Epidermal melanocyte (primary cell): ENCODE data around the gene MTX3.

Source experiments
- DNase-seq: peaks from one replicate; pipeline ENCODE4 v3.0.0; 2011; ENCODE audit warnings: low spot score; ENCODE audit not compliant: insufficient read length

The MTX3 gene

DNA sequence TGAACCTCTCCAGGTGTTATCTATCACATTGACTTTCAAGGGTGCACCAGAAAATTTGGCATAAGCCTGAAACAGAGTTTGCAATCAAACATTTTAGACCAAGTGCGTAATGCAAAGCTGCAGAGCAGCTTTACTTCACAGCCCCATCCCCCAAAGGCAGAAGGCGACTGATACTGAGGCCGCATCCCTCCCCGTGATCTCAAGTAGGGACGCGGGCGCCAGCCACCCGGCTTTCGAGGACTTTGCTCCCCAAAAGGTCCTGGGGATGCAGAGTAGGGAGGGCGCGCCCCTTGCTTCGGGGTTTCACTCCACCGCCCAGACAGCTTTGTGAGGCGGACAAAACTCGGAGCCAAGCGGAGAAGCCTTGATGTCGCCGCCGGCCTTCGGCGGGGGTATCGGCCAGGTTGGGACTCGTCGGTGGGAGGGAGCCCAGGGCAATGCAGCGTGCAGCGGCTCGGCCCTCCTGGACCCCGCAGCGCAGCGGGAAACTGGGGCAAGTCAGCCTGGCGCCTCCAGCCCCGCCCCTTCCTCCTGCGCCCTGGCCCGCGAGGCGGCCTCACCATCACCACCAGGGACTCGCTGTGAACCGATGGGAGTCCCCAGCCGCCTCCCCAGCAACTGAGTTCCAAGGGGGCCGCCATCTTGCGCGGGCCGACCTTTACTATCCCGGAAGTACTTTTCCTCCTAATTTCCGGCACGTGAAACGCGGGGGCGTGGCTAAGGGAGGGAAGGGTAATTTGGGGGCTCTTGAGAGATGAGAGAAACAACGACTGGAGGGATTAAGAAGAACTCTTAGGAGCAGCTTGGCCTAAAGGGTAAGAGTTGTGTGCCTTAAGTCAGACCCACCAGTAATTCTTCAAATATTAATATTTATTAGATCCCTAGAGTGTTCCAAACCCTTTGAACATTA, at the start of gene MTX3:
Gene MTX3 (minus strand): TSS at position 665 of the 910 bp plus-strand sequence. CDS start 24 bp downstream, at position 641.
- DNase-seq, result peak; percentile 78

DNA sequence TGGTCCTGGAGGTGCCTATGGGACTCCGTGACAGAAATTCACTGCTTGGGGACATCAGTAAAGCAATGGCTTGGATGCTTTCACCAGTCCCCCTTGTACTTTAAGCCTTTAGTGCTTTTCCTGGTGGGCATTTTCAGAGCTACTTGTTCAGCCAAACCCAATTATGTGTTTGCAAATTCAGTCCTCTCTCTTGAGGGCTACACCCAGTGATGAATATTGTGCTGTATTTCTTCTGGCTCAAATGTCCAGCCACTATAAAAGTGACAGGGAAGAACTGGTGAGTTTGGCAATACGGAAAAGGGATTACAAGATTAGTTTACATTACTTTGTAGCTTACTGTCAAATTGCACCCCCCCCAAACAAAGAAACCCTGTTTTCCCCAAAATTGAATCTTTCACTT, 48.6 kb upstream of the MTX3 start:
- no peak for DNase-seq

DNA sequence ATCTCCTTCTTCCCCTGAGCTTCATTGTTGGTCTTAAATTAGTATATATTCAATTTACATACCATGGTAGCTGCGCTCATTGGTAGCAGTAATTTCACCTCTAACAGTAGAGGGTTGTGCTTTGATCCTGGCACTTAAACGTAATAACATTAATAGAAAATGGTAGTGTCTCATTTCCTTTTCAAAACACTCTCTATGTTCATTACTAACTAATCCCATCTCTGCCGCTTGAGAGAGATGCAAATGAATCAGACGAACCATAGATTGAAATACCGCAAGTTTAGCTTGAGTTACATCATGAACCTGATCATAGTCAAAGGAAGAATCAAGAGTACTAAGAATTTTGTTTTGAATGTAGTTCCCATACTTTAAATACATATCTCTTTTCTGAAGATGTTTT, 46.3 kb upstream of the MTX3 start:
- DNase-seq, result no peak

GRCh38 chr5:80036615-80037014, 45.6 kb upstream of the MTX3 start:
- no peak for DNase-seq

DNA sequence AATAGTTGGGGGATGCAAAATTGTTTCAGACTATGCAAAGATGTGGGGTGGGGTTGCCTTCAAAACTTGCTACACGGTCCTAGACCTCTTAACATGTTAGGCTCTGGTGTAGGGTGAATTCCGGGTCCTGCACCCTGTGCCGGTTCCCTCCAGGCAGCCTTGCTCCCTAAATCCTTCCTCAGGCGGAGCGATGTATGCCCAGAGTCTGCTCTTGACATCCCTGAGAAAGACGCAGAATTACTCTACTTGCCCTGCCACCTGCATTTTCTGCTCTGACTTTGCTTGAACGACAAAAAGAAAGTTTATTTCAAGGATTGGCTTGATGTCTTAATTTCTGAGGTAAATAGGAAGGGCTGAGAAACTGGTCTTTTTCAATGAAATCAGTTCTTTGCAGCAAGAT, 44.8 kb upstream of the MTX3 start:
- DNase-seq, result no peak

DNA sequence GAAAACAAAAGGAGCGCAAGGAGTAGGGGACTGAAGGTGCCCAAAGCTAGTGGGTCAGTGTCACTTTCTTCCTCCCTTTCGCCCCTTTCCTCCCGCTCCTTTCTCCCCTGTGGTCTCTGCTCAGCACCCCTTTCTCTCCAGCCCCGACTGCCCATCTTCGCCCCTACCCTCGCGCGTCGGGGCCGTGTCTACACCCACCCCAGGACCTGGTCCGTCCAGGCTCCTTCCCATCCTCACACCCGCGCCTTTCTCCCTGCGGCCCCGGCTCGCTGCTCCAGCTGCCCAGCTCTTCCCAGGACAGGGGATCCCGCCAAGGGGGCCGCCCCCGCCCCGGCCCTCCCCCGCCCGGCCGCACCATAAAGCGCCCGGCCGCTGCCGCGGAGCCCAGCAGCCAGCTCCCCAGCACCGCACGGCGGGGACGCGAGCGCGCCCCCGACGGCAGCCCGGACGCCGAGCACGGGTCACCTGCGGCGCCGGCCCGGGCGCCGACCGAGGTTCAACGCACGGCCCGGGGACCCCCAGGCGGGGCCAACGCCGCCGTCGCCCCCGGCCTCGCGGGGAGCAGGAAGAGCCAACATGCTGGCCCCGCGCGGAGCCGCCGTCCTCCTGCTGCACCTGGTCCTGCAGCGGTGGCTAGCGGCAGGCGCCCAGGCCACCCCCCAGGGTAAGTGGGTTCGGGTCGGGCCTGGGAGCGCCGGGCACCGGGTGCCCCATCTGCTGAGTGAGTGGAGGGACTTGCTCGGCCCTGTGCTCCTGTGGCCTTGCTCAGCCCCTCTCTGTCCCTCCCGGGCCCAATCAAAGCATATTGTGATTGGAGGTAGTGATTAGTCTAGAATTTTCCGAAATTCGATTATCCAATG, 44.1 kb upstream of the MTX3 start, which contains the start of gene THBS4:
Gene THBS4 (plus strand): TSS at position 387 of the 860 bp plus-strand sequence. CDS start 190 bp downstream, at position 577.
- DNase-seq, result no peak

- no peak for DNase-seq
These were observed 43.5 kb upstream of the MTX3 start for GRCh38 chr5:80034559-80034958.

DNA sequence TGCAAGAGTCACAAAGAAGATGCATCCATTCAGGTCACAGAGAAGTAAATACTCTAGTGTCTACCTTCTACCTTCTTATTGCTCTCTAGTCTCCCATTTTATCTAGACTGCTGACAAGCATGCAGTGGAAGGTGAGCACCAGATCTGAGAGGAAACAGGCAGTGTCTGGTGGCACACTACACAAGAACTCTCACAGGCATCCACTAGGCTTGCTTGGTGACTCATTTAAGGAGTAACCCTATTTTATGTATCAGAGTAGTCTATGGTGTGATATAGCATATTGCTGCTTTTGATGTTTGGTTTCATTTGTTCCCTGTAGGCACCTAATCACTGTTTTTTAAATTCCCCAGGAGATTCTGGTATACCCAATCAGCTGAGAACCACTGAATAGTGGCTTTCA, 42.5 kb upstream of the MTX3 start:
- no peak for DNase-seq

DNA sequence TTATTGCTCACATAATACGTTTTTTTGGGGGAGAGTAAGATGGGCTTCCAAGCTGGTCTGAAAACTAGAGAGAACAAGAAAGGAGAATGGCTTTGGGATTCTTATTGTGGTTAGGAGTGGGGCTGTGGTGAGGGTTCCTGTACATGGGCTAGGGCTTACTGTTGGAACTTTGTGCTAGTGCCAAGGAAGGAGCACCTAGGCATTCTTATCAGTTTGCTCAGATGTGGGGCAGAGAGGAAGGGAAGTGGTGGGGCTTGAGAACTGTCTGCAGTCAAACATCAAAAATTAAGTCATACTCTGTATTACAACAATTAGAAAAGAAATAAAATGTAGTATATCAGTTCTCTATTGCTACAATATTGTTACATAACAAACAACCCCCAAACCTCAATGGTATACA, 40.0 kb upstream of the MTX3 start:
- no peak for DNase-seq

GRCh38 chr5:80026841-80027240, 35.8 kb upstream of the MTX3 start:
- no peak for DNase-seq

DNA sequence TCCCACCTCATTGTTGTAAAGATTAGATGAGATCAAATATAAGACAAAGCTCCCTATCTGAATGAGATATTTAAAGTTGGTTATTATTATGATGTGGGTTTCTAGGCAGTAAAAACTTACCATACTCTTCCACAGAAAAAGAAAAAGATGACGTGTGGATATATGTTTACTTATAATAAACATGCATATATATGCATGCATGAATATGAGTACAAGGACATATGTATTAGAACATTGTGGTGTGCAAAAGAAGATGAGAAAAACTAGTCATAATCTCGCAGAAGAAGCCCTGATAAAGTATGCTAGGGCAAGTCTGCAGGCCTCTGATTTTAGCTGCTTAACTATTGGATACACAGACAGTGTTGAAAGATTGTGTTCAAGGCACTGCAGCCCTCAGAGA, 34.0 kb upstream of the MTX3 start:
- no peak for DNase-seq

DNA sequence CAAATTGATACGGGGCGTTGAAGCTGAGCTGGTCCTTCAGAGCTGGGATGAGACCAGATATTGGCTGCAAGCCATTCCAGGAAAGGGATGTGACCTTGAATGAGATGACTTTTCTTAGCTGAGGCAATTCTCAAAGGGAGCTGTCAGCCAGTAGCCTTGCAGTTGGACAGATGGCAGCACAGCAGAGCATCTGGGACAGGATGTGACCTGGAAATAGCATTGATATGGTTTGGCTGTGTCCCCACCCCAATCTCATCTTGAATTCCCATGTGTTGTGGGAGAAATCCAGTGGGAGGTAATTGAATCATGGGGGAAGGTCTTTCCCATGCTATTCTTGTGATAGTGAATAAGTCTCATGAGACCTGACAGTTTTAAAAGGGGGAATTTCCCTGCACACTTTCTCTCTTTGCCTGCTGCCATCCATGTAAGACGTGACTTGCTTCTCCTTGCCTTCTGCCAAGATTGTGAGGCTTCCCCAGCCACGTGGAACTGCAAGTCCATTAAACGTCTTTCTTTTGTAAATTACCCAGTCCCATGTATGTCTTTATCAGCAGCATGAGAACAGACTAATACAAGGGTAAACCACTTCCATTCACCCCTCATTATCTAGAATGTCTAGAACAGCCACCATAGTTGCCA, 19.8 kb upstream of the MTX3 start:
- DNase-seq, result no peak

DNA sequence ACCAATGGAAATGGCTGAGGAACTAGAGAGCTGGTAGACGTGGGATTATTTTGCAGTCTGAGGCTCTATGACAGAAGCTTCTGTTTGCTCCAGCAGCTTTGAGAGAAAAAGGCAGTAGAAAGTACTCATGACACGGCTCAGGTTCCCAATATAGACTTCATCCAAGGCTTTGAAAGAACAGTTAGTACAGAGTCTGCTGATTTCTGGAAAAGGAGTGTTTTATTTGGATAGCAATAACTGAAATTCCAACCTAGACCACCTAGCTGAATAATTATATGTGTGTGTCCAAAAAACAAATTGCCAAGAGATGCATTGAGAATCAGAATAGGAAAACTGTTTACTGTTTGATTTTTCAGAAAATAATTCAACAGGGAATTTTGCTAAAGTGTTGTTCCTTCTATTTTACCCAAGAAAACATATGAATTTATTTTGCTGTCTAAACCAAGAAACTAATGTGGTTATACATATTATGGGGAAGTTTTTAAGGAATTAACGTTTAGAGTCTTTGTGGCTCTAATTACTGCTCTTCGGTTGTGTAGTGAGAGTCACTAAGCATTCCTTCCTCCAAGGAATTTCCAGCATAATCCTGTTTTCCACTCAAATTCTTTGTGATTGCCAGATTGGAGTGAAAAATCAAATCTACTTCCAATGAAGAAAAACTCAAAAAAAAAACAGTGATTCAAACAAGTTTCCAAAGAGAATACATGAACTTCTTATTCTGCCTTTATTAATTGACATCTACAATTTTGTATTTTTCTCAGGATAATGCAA, 18.1 kb upstream of the MTX3 start:
- DNase-seq, result no peak

DNA sequence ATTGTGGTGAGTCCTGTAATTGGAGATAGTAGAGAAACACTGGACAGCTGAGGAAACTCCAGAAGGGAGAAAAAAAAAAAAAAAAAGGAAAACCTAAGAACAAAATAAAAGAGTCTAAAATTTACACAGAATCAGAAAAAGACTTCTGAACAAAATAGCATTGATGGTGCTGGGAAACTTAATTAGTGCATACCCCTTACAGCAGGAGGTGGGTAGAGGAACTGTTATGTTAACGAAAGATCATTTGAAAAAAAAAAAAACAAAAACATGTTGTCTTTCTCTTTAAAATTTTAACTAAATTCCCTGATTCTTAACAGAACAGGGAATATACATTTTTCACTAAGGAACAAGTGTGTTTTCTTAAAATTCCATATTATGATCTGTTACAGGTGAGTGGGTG, 11.6 kb upstream of the MTX3 start:
- no peak for DNase-seq

- DNase-seq, result no peak
These were observed 8.7 kb upstream of the MTX3 start for GRCh38 chr5:79999722-80000121.

DNA sequence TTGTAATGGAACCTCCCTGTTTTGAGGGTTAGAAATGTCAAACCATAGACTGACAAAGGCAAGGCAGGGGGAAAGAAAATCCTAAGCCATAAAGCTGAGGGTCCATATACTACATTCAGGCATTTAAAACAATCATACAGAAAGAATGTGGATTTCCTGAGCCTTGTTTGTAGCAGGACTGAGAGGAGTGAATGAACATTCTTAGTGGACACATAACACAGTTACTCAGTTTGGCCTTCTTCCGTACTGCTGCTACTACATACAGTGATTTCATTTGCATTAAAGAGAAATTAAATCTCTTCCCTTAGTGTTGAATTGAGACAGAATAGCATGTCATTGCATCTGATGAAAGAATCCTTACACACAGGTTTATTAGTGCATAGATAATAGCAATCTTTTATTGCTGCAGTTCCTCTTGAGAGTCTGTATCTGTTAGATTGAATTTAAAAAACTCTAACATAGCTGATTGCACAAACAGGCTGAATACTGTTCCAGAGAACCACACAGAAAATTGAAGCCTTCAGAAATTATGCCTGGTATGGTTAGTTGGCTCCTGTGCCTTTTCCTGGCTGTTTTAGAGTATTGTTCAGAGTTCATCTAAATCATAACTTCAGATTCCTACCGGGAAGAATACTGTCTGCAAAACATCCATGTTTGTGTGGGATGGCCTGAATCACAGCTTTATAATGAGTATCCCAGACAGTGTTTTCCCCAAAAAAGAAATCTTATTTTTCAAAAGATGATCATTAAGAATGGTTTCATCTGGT, 2.0 kb upstream of the MTX3 start:
- no peak for DNase-seq

GRCh38 chr5:79990205-79990597, 861 bp downstream of the MTX3 start:
- DNase-seq, result no peak

- no peak for DNase-seq
These were observed 4.8 kb downstream of the MTX3 start for GRCh38 chr5:79986260-79986659.

DNA sequence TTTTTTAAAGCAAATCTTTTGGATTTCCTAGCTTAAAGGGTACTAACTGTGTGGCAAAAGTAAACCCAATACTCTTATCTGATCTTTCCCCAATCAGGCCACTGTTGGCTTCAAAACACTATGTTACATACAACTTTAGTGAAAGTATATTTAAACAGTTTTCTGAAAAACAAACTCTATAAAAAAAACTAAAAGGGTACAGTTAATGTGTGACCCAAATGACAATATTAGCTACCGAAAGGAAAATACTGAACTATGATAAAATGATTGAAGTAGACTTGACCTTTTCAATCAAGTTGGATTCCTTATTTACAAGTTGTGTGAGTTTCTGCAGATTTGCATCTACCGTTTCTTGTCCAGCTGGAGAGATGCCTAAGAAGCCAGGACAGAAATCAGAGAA, 5.8 kb downstream of the MTX3 start:
- no peak for DNase-seq

- DNase-seq, result no peak
These were observed 6.7 kb downstream of the MTX3 start for GRCh38 chr5:79984363-79984762.
